NCI-H524 (cell line): ENCODE results near the gene PLAC9.

Source experiments
- DNase-seq, 2 experiments: peaks; one replicate each; lab custom pipeline; 2025; lab: John Stamatoyannopoulos, UW

PLAC9 gene

GRCh38 chr10:80139265-80139664 lies 6.7 kb downstream of the PLAC9 start:
- no peak for DNase-seq

- DNase-seq = no peak
Measured at GRCh38 chr10:80140251-80140650, 7.7 kb downstream of the PLAC9 start.

DNA sequence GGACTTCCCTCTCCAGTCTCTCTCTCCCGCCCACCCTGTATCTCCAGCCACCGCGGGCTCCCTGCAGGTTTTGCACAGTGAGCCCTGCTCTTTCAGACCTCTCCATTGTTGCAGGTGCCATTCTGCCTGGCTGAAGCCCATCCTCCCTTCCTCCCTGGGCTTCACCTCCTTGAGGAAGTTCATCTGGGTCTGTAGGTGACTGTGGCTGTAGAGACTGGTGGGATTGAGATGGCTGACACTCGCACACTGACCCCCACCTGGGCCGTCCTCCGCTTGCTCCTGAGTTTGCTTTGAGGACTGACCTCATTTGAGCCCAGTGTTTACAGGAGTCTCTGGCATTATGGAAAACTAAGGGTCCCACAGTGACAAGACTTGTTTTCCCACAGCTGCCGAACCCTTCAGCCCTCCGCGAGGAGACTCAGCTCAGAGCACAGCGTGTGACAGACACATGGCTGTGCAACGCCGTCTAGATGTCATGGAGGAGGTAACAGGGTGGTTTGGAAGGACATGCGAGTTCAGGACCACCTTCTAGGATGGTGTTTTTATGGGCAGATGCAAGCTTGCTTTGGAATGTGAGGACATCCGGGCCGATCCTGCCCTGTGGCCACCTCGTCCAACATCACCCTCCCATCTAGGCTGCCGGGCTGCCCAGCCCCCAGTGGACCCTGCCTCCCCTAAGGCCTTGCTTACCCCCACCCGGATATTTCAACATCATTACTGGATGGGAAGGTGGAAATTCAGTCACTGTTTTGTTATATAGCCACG lies 9.3 kb downstream of the PLAC9 start:
- no peak for DNase-seq

DNA sequence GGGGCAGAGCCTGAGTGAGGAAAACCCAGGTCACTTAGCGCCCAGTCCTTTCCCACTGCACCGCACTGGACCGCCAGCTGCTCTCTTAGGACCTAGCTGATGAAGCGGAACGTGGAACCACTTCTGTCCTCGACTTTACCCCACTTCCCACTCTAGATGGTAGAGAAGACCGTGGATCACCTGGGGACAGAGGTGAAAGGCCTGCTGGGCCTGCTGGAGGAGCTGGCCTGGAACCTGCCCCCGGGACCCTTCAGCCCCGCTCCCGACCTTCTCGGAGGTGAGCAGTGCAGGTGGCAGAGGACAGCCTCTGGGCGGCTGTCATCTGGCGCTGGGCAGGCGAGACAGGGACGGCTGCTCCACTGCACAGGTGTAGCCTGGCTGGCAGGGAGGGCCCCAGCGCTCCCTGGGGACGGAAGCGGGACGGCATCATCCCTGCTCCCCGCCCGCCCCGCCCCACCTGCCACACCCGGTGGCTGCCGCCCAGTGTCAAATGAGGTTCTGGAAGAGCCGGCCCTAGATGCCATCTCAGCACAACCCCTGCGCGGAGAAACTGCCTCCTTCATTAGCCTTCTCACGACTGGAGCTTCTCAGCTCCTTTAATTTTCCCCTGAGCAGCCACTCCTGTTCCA lies 11.7 kb downstream of the PLAC9 start:
- DNase-seq = peak in 1 of 2 experiments; percentile 29

- DNase-seq = no peak
Measured at GRCh38 chr10:80144696-80145131, 12.2 kb downstream of the PLAC9 start.

GRCh38 chr10:80145406-80146308 lies 13.1 kb downstream of the PLAC9 start:
- DNase-seq = peak; percentile 3 to 75

- no peak for DNase-seq
Measured at GRCh38 chr10:80146918-80147317, 14.4 kb downstream of the PLAC9 start.

DNA sequence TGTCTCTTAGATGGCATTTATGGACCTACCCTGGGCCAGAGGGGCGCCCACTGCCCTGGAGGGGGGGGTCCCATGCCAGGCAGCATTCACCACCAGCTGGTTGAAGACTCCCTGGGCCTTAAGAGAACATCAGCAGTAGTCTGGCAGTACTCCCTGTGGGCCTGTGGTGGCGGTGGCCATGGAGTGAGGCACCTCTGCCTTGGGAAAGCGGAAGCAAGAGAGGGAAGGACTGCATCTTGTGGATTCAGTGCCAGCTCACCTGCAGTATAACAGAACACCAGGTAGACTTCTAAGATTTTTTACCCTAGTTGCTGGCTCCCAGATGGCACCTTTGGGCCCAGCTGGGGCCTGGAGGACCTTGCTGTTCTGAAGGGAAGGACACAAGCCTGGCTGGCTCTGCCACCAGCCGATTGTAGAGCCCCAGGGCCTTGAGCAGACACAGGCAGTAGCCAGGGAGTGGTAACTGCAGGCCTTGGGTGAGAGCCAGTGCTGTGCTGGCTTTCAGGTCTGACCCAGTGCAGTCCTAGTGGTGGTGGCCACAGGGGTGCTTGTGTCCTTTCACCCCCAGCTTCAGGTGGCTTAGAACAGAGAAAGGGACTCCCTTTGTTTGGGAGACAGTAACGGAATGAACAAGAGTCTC lies 15.8 kb downstream of the PLAC9 start:
- no peak for DNase-seq

GRCh38 chr10:80149123-80149522 lies 16.6 kb downstream of the PLAC9 start:
- DNase-seq = no peak

DNA sequence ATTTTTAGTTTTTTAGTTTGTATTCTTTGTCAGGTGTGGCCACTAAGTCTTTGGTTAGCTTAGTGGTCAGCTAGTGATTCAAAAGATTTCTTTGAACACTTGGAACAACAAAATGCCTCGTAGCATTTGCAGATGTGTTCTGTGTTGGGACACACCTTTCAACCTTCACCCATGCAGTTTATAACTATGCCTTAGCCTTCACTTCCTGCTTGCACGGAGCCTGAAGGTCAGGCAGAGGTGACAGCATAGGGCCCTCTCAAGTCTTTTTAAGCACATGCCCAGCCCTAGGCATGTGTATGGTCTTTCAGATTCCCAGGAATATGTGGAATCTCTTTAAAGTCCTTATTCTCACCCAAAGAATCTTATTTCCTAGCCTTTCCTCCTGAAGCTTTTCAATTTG lies 17.6 kb downstream of the PLAC9 start:
- DNase-seq = no peak

DNA sequence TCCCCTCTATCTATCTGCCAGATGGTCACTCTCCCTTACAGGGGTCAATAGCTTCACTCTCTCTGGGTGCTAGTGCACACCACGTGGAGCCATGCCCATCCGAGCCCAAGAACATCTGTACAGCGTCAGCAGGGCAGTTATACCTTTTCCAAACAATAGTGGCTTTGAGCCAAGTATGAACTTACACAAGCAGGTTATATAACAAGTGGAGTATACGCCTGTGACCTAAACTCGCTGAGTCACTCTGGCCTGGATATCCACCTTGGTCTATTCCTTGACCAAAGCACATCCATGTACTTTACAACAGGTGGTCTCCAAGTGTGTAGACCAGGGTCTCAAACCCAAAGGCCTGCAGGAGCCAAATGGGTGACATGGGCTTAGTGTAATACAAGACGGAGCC lies 20.3 kb downstream of the PLAC9 start:
- no peak for DNase-seq

- DNase-seq = no peak
Measured at GRCh38 chr10:80153460-80153859, 20.9 kb downstream of the PLAC9 start.

DNA sequence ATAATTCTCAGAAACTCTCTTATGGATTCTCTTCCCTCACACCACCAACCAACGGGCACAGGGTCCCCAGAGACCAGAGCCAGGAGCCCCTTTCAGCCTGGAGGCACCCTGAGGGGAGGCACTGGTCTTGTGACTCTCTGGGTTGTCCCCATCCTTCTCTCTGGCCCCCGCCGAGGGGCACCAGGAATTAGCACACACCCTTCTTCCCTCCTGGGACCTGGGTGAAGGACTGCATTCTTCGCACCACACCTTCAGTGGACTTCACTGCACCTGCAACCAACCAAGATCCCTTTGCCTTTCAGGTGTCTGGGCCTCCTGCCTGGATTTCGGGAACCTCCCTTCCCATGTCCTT lies 22.1 kb downstream of the PLAC9 start:
- DNase-seq = no peak

- DNase-seq = no peak
Measured at GRCh38 chr10:80154978-80155695, 22.6 kb downstream of the PLAC9 start.

DNA sequence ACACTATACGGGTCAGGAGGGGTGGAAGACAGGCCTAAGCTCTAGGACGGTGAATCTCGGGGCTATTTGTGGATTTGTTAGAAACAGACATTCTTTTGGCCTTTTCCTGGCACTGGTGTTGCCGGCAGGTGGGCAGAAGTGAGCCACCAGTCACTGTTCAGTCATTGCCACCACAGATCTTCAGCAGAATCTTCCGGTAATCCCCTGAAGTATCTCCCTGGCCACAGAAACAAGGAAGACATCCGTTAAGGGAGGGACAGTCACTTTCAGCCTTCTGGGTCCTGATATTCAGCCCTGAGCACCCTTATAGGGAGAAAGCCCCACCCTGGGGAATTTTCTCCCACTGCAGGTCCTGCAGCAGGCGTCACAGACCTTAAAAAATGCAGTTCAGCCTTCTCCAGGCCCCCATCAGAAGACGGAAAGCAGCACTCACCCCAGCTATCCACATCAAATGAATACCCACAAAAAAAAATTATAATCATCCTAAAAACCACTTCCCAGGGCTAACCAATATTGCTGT lies 23.2 kb downstream of the PLAC9 start:
- no peak for DNase-seq

GRCh38 chr10:80156216-80156615 lies 23.7 kb downstream of the PLAC9 start:
- no peak for DNase-seq

DNA sequence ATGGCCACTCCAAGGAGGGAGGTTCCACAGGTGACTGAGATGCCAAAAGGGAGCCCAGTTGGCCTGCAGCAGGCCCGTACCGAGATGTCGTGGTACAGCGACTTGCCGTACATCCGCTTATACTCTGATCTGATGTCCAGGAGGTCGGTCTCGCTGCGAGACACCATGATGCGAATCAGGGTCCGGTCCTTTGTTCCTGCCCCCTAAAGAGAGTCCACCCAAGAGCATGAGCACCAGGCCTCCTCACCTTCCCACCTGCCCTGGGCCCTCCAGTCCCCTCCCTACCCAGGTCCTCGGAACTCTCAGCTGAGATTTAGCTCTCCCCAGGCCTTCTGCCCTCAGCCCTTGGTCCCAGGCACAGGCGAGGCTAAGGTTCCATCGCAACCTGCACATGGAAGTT lies 25.0 kb downstream of the PLAC9 start:
- DNase-seq = no peak

- DNase-seq = no peak
Measured at GRCh38 chr10:80158126-80158525, 25.6 kb downstream of the PLAC9 start.

- DNase-seq = no peak
Measured at GRCh38 chr10:80158598-80159127, 26.1 kb downstream of the PLAC9 start.

DNA sequence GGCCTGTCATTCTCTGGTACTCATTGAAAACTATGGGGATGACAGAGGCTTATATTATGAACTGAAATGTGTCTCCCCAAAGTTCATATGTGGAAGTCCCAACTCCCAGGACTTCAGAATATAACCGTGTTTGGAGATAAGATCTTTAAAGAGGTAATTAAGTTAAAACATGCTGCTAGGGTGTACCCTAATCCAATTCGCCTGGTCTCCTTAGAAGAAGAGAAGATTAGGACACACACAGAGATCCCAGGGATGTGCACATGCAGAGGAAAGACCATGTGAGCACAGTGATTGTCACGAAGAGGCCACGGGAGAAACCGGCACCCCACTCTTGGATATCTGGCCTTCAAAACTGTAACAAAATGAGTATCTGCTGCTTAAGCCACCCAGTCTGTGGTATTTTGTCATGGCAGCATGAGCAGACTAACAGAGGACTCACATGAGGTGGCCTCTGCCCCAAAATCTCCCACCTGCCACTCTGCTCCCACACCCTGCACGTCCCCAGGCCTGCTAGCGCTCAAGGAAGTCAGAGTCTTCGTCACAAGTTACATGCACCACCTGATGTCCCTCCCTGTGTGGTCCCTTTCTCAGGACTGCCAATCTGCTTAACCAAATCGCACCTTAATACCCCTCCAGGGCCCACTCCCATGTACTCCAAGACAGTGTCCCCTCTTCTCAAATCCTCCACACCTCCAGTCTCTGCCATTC lies 26.8 kb downstream of the PLAC9 start:
- no peak for DNase-seq
